HG03103 (cell line): ENCODE results near the gene RLN3.

Source experiments
- ATAC-seq: cut with Tn5 transposase; IDR thresholded peaks from one replicate; pipeline ENCODE4 v1.9.1; 2021; ENCODE audit warnings: low read depth; ENCODE audit not compliant: unreplicated experiment

The RLN3 gene

DNA sequence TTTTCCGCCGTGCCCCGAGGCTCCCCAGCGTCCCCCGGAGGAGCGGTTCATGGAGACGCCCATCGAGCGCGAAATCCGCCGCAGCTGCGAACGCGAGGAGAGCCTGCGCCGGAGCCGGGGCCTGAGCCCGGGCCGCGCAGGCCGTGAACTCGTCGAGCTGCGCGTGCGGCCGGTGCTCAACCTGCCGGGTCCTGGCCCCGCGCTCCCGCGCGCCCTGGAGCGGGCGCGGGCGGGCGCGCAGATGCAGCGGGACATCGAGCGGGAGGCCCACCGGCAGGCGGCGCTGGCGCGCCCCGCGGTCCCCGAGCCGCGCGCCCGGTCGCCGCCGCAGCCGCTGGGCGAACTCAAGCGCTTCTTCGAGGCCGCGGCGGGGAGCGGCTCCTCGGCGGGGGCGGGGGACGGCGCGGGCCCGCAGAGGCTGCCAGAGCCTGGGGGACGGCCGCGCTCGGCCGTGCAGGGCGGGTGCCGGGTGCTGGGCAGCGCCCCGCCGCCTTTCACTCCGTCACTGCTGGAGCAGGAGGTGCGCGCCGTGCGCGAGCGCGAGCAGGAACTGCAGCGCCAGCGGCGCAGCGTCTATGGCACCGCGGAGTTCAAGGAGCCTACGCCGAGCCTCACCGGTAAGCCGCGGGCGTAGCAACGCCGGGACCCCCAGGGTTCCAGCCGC is 45.4 kb downstream of the RLN3 start:
- ATAC-seq = no peak

GRCh38 chr19:14073925-14074838 is 46.2 kb downstream of the RLN3 start:
- ATAC-seq = no peak

DNA sequence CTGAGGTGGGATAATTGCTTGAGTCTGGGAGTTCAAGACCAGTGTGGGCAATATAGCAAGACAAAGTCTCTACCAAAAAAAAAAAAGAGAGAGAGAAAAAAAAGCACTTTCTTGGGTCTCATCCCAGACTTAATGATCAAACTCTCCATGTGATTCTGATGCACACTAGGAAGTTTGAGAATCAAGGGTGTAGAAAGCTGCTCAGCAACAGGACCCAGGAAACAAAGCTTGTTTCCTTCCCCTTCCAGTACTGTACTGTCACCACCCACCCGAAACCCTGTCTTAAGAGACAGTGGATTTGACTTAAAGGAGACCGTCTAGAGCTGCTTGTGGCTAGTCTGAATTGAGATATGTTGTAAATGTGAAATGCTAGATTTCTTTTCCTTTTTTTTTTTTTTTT is 50.5 kb downstream of the RLN3 start:
- no peak for ATAC-seq
